Cardiac fibroblast (primary cell): Measurements from ENCODE around the gene SLC23A3.
"Not testable (repeated sequence)": the region's sequence is repeated elsewhere in the genome, so short reads cannot be mapped to it uniquely, and the experiment has no call there.

Experiments used
- DNase-seq, 2 donors: peaks; one replicate each; pipeline versions ENCODE4 v3.0.0 to v3.0.0-alpha.2; 2010; ENCODE audit warnings: low read depth in 2 of 2
- H3K4me3 ChIP-seq, 2 donors: replicated peaks in 1 of 2; 1 replicate in 1 of 2; 2 replicates in 1 of 2; pipeline ENCODE4 v1.5.1; 2011; ENCODE audit warnings: low read depth in 2 of 2, low read length in 2 of 2, mild to moderate bottlenecking in 2 of 2, moderate library complexity in 1 of 2
- CTCF ChIP-seq: IDR thresholded peaks from one replicate; pipeline ENCODE4 v1.5.1; 2011; ENCODE audit warnings: low read depth, mild to moderate bottlenecking, low read length, inconsistent platforms

SLC23A3 gene

GRCh38 chr2:219207884-219208740 lies 38.3 kb upstream of the SLC23A3 start:
- peak overlapping the region in 1 of 2 donors; percentile 76 for H3K4me3 ChIP-seq
- no peak for TF ChIP-seq CTCF
- DNase-seq: peak; percentile 49 to 73

- DNase-seq: no peak
- H3K4me3 ChIP-seq: peak overlapping the region; percentile 76
- TF ChIP-seq CTCF: no peak
Observed at GRCh38 chr2:219207134-219207883, 37.5 kb upstream of the SLC23A3 start.

GRCh38 chr2:219206328-219207133 lies 36.7 kb upstream of the SLC23A3 start, which contains the start of gene ZFAND2B:
ZFAND2B (plus strand) TSS chr2:219206782; CDS start chr2:219206988, 206 bp downstream.
- peak within 1 kb of the TSS; percentile 76 for H3K4me3 ChIP-seq
- DNase-seq: peak; percentile 90 to 95
- TF ChIP-seq CTCF: peak; percentile 8

- DNase-seq: no peak
- no peak for TF ChIP-seq CTCF
- peak overlapping the region; percentile 58 to 66 for H3K4me3 ChIP-seq
Observed at GRCh38 chr2:219205981-219206327, 36.1 kb upstream of the SLC23A3 start.

GRCh38 chr2:219205165-219205538 lies 35.3 kb upstream of the SLC23A3 start:
- TF ChIP-seq CTCF: no peak
- no peak overlapping the region for H3K4me3 ChIP-seq
- no peak for DNase-seq

GRCh38 chr2:219204425-219205164 lies 34.8 kb upstream of the SLC23A3 start:
- DNase-seq: no peak
- H3K4me3 ChIP-seq: no peak overlapping the region
- TF ChIP-seq CTCF: no peak

GRCh38 chr2:219201331-219201730 lies 31.5 kb upstream of the SLC23A3 start:
- not testable (repeated sequence) for DNase-seq, H3K4me3 ChIP-seq

- not testable (repeated sequence) for H3K4me3 ChIP-seq, DNase-seq
Observed at GRCh38 chr2:219200502-219201326, 30.9 kb upstream of the SLC23A3 start.
